ENCODE results near the gene CALN1.

- no peak for TF ChIP-seq CTCF (IDR thresholded peaks at IDR 0.05)
- no peak for TF ChIP-seq POLR2A (IDR thresholded peaks at IDR 0.05)
Measured at GRCh38 chr7:72445075-72445474, 32.9 kb upstream of the CALN1 start.

Data from gastroesophageal sphincter (tissue), 3 donors.